Measurements from ENCODE around the gene TRMT6.

DNA sequence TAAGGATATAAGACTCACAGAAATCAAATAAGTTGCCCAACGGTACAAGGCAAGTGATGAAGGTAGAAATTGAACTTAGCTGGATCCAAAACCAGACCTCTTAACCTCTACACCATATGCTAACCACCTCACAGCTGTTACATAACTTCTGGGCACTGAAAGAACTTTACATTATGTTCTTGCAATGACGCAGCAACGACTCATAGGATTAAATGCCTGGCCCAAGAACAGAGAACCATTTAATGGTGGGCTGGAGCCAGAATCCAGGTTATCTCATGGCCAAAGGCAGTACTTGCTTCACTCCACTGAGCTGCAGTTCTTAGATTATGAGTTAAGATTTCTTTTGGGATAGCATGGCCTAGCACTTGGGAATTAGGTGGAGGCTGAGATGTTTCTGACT lies 4.4 kb downstream of the TRMT6 start:
- TF ChIP-seq, protein P1, sequence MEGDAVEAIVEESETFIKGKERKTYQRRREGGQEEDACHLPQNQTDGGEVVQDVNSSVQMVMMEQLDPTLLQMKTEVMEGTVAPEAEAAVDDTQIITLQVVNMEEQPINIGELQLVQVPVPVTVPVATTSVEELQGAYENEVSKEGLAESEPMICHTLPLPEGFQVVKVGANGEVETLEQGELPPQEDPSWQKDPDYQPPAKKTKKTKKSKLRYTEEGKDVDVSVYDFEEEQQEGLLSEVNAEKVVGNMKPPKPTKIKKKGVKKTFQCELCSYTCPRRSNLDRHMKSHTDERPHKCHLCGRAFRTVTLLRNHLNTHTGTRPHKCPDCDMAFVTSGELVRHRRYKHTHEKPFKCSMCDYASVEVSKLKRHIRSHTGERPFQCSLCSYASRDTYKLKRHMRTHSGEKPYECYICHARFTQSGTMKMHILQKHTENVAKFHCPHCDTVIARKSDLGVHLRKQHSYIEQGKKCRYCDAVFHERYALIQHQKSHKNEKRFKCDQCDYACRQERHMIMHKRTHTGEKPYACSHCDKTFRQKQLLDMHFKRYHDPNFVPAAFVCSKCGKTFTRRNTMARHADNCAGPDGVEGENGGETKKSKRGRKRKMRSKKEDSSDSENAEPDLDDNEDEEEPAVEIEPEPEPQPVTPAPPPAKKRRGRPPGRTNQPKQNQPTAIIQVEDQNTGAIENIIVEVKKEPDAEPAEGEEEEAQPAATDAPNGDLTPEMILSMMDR (IDR thresholded peaks at IDR 0.05) = no peak
- TF ChIP-seq POLR2A (IDR thresholded peaks at IDR 0.05) = no peak

Measured in thyroid gland (tissue), 4 donors.